COLO829 (cell line): ENCODE results near the gene USP32.
"Not testable (repeated sequence)": the region's sequence is repeated elsewhere in the genome, so short reads cannot be mapped to it uniquely, and the experiment has no call there.

Experiments used
- DNase-seq: peaks from one replicate; pipeline ENCODE4 v3.0.0; 2012; ENCODE audit warnings: low spot score

Gene USP32

GRCh38 chr17:60371818-60372510, 20.0 kb downstream of the USP32 start:
- no peak for DNase-seq

GRCh38 chr17:60371416-60371815, 20.5 kb downstream of the USP32 start:
- no peak for DNase-seq

DNA sequence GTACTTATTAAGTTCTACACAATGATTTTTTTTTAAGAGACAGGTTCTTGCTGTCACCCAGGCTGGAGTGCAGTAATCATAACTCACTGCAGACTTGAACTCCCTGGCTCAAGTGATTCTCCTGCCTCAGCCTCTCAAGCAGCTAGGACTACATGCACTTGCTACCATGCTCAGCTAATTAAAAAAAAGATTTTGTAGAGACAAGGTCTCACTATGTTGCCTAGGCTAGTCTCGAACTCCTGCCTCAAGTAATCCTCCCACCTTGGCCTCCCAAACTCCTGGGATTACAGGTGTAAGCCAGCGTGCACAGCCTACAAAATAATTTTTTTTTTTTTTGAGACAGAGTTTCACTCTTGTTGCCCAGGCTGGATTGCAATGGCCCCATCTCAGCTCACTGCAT, 22.2 kb downstream of the USP32 start:
- DNase-seq, result no peak

- DNase-seq, result no peak
These were observed 28.1 kb downstream of the USP32 start for GRCh38 chr17:60363700-60364405.

GRCh38 chr17:60362329-60362728, 29.6 kb downstream of the USP32 start:
- no peak for DNase-seq

GRCh38 chr17:60361889-60362288, 30.0 kb downstream of the USP32 start:
- DNase-seq, result no peak

DNA sequence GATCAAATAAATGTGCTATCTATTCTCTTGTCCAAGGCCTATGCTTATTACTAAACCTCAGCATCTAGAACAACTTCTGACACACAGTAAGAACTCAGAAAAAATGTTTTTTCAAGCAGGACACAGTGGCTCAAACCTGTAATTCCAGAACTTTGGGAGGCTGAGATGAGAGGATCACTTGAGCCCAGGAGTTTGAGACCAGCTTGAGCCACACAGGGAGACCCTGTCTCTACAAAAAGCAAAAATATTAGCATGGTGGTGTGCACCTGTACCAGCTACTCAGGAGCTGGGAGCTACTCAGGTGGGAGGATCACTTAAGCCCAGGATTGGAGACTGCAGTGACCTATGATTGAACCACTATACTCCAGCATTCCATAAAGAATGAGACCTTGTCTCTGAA, 32.5 kb downstream of the USP32 start:
- no peak for DNase-seq

GRCh38 chr17:60358606-60359225, 33.2 kb downstream of the USP32 start:
- no peak for DNase-seq

DNA sequence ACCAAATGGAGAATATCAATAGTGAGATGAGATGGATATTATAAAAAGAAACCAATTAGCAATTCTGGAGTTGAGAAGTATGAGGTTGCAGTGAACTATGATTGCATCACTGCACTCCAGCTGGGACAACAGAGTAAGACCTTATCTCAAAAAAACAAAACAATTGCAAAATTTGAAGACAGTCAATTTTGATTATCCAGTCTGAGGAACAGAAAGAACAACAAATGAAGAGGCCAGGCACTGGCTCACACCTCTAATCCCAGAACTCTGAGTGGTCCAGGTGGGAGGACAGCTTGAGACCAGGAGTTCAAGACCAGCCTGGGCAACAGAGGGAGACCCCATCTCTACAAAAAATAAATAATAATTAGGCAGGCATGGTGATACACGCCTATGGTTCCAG, 35.0 kb downstream of the USP32 start:
- DNase-seq, result no peak

- no peak for DNase-seq
These were observed 36.0 kb downstream of the USP32 start for GRCh38 chr17:60355663-60356594.

DNA sequence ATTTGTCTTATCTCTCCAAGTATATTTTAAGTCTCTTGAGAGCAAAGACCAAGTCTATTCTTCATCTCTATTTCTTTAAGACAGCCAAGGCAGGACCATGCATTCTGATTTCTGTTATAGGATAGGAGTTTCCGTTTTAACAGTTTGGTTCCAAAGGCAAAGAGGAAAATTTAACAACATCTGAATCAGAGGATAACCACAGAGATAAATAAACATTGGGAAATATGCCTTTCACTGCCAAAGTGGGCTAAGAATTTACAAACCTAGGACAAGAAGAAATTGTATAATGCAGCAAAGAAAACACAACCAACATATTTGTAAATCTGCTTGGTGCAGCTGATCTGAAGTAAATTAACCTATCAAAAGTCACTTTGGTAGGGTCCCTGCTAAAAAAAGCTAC, 37.7 kb downstream of the USP32 start:
- no peak for DNase-seq

GRCh38 chr17:60353773-60354172, 38.2 kb downstream of the USP32 start:
- no peak for DNase-seq

DNA sequence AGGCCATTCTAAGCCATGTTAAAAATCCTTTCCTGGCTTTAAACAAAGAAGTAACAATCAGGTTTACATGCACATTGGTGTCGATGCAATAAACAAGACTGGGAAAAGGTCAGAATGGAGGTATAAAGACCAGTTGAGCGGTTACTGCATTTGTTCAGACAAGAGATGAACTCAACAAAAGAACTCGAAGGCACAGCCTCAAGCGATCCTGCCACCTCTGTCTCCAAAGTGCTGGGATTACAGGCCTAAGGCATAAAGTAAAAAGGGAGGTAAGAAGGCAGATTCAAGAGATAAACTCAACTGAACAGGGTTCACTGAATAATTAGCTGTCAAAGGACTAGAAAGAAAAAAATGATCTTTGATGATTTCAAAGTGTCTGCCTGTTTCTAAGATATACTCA, 39.4 kb downstream of the USP32 start:
- DNase-seq, result no peak

DNA sequence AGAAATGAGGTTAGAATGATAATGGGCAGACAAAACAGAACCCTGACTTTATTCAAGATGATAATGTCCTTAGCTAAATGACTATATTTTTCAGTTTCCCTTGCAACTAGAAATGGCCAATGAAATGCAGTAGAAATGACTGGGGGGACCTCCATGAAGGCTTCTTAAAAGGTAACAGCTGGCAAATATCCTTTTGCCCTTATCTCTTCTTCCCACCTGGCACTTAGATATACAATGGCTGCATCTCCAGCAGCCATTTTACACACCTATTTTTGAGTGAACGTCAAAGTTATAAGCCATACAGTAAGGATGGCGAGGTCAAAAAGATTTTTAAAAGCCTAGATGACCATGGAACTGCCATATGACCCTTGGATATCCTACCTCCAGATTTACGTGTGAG, 39.9 kb downstream of the USP32 start:
- no peak for DNase-seq

DNA sequence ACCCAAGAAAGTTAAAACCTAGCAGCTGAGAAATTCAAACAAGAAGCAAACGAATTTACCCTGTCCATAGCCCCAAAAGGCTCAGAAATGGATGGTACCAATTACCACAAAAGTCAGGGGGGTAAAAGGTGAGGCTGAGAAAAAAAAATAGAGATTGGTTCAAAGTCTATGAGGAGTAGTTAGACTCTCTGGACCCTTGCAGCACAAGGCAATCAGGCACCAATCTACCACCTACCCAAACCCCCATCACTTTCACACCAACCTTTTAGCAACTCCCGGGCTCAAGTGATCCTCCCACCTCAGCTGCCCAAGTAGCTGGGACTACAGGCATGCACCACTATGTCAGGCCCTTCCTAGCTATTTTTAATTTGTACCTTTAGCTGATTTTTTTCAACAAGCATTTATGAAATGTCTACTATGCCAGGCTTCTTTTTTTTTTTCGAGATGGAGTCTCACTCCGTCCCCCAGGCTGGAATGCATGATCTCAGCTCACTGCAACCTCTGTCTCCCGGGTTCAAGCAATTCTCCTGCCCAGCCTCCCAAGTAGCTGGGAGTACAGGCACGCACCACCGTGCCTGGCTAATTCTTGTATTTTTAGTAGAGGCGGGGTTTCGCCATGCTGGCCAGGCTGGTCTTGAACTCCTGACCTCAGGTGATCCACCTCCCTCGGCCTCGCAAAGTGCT, 40.8 kb downstream of the USP32 start:
- DNase-seq, result no peak

GRCh38 chr17:60348616-60349015, 43.3 kb downstream of the USP32 start:
- no peak for DNase-seq

DNA sequence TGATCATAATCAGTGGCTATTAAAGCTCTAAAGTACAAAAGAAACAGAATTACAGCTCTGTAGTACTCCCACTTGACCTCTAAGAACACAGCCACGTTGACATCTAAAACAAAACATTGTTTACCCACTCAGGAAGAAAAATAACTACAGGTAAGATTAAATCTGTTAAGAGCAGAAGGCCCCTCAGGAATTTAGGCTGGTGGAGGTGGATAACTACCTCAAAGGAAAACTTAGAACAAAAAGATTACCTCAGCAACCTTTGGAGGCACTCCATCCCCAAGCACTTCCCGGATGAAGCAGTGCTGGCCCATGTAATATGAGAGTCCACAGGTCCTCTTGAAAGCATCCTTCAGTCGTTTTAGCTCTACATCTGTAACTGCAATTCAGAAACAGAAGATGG, 46.7 kb downstream of the USP32 start:
- DNase-seq, result no peak

DNA sequence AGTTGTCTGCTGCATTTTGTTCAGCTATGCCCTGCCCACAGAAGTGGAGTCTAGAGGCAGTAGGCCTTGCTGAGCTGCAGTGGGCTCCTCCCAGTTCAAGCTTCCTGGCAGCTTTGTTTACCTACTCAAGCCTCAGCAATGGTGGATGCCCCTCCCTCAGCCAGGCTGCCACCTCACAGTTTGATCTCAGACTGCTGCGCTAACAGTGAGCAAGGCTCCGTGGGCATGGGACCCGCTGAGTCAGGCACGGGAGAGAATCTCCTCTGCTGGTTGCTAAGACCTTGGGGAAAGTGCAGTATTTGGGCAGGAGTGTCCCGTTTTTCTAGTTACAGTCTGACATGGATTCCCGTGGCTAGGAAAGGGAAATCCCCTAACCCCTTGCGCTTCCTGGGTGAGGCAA, 49.4 kb downstream of the USP32 start:
- not testable (repeated sequence) for DNase-seq

DNA sequence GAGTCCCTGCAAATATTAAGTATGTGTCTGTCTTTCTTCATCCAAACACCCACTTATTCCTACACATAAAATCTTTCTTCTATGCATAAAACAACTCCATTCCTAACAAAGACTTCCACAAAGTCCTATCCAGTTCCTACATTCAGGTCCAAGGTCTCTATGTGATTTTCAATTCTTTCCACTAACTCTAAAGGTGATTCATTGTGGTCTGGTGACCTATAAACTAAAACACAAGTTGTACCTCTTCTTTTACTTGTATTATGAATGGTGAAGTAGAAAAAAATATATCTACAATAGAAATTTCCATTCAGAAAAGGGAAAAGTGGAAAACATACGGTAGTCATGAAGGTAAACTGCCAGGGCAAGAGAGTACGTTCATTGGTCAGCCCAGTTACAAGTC, 56.6 kb downstream of the USP32 start:
- no peak for DNase-seq

GRCh38 chr17:60333628-60334031, 58.3 kb downstream of the USP32 start:
- DNase-seq, result no peak

GRCh38 chr17:60333072-60333471, 58.9 kb downstream of the USP32 start:
- not testable (repeated sequence) for DNase-seq

DNA sequence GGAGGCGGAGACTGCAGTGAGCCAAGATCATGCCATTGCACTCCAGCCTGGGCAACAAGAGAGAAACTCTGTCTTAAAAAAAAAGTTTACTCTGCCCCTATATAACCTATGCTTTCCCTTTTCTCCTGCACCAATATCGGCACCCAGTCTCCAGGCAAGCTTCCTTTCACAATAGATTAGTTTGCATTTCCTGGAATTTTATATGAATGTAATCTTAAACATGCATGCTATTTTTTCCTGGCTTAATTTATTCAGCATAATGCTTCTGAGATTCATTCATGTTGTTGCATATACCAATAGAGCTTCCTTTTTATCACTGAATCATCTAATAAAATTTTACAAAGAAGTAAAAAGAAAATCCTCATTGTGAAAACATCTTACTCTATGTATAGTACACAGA, 59.4 kb downstream of the USP32 start:
- no peak for DNase-seq
